Endometrial microvascular endothelial cells (primary cell): ENCODE measurements around the gene MGRN1. TPM values are rescaled to one million over a fixed set of nuclear protein-coding genes. Genes with fewer than 3 reads are reported as not detected.

ENCODE experiments used
- in situ Hi-C: cut with HindIII; loops from 2 replicates; pipeline ENCODE4 v1.10.0; 2017; ENCODE audit warnings: low sequenced_read_pairs, low pct_unique_long_range_greater_than_20kb; ENCODE audit errors: inconsistent ontology term
- total RNA-seq: library from RNA; depleted of rRNA; stranded (reverse); fragments of >200 nt; gene quantifications from one replicate; pipeline ENCODE4 v1.2.3, GENCODE V29; 2015; ENCODE audit errors: inconsistent ontology term

The MGRN1 gene
- total RNA-seq, 1 donor from 2014 or later = 52.2 TPM

- in situ Hi-C loops = no loop called here
Measured at GRCh38 chr16:4601864-4602186, 22.8 kb upstream of the MGRN1 start.

GRCh38 chr16:4602331-4602730, 22.3 kb upstream of the MGRN1 start:
- in situ Hi-C loops = no loop called here

- in situ Hi-C loops = no loop called here
Measured at GRCh38 chr16:4603624-4604170, 20.9 kb upstream of the MGRN1 start.

GRCh38 chr16:4604401-4604800, 20.2 kb upstream of the MGRN1 start:
- in situ Hi-C loops = no loop called here

GRCh38 chr16:4606354-4606753, 18.3 kb upstream of the MGRN1 start:
- in situ Hi-C loops = no loop called here

- in situ Hi-C loops = no loop called here
Measured at GRCh38 chr16:4607841-4608703, 16.6 kb upstream of the MGRN1 start.

- in situ Hi-C loops = no loop called here
Measured at GRCh38 chr16:4608704-4608980, 16.0 kb upstream of the MGRN1 start.

- in situ Hi-C loops = no loop called here
Measured at GRCh38 chr16:4609200-4610010, 15.2 kb upstream of the MGRN1 start.

GRCh38 chr16:4610011-4611005, 14.3 kb upstream of the MGRN1 start:
- in situ Hi-C loops = no loop called here

GRCh38 chr16:4611337-4612021, 13.1 kb upstream of the MGRN1 start:
- in situ Hi-C loops = no loop called here

GRCh38 chr16:4612474-4612931, 12.1 kb upstream of the MGRN1 start:
- in situ Hi-C loops = no loop called here

GRCh38 chr16:4612977-4613635, 11.5 kb upstream of the MGRN1 start:
- in situ Hi-C loops = no loop called here

- in situ Hi-C loops = no loop called here
Measured at GRCh38 chr16:4613636-4614570, 10.7 kb upstream of the MGRN1 start.

- in situ Hi-C loops = no loop called here
Measured at GRCh38 chr16:4614571-4615383, 9.8 kb upstream of the MGRN1 start, which contains the start of gene UBALD1. UBALD1 (minus strand) TSS chr16:4614888; CDS start chr16:4614797, 91 bp downstream.

- in situ Hi-C loops = no loop called here
Measured at GRCh38 chr16:4615384-4616046, 9.1 kb upstream of the MGRN1 start.
